ENCODE measurements around the gene DGKI. TPM values are rescaled to one million over a fixed set of nuclear protein-coding genes. Genes with fewer than 3 reads are reported as not detected.

DGKI gene
- total and polyA plus RNA-seq, 3 donors from 2014 or later: 3.2 to 6.6 (median 4.3) TPM

DNA sequence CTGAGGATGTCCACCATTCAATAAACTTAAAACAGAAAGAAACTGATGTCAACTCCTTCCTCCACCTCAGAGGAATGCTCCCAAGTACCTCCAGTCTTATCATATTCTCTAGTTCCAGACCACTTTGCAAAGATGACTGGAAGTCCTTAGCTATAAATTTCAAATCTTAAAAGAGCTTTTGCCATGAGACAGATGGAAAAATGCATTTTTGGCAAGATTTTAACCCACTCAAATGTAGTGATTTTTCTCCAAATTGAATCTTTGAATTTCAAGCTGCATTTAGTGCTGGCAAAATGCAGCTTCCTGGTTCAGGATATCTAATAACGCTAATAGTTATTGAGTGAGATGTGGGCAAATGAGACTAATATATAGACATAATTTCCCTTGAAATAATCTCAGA is 33.2 kb downstream of the DGKI start:
- Histone ChIP-seq H3K4me1 (no peaks in the 10 kb centered on the region), H3K27ac (no peak overlapping the region), H3K4me3 (no peak overlapping the region), H3K27me3 (no peaks in the 10 kb centered on the region), H3K36me3 (ENCODE audit: low read depth, missing control alignments) (no peaks in the 10 kb centered on the region), H3K9me3 (no peaks in the 10 kb centered on the region)
- 86 to 92% methylated on average over 1 of the region's 1 CpG for WGBS, 2 donors
- DNase-seq: no peak
- intact Hi-C loops (cut with DNase I; ENCODE audit: low total_unique reads): no loop called here
- TF ChIP-seq POLR2A (IDR thresholded peaks at IDR 0.05): no peak
- TF ChIP-seq, protein P1, sequence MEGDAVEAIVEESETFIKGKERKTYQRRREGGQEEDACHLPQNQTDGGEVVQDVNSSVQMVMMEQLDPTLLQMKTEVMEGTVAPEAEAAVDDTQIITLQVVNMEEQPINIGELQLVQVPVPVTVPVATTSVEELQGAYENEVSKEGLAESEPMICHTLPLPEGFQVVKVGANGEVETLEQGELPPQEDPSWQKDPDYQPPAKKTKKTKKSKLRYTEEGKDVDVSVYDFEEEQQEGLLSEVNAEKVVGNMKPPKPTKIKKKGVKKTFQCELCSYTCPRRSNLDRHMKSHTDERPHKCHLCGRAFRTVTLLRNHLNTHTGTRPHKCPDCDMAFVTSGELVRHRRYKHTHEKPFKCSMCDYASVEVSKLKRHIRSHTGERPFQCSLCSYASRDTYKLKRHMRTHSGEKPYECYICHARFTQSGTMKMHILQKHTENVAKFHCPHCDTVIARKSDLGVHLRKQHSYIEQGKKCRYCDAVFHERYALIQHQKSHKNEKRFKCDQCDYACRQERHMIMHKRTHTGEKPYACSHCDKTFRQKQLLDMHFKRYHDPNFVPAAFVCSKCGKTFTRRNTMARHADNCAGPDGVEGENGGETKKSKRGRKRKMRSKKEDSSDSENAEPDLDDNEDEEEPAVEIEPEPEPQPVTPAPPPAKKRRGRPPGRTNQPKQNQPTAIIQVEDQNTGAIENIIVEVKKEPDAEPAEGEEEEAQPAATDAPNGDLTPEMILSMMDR (IDR thresholded peaks at IDR 0.05): no peak

DNA sequence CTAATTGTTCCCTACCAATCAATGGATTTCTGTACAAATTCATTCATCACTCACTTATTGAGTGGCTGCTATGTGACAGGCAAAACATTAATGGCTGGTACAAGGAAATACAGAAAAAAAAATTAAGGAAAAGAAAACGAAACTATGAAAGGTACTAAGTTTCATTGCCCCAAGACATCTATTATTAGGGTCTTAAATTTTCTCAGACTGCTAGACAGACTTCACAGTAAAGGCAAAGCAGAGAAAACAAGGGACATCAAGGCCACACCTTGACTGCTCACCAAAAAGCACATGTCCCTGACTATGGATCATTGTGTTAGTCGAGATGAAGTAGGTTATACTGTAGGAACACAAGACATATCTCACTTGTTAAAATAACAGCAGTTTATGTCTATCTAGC is 36.5 kb downstream of the DGKI start:
- no peak for TF ChIP-seq POLR2A (IDR thresholded peaks at IDR 0.05)
- TF ChIP-seq, protein P1 (IDR thresholded peaks at IDR 0.05): no peak
- H3K4me3 ChIP-seq: no peak overlapping the region
- 82 to 83% methylated on average over 2 of the region's 2 CpGs for WGBS, 2 donors
- no peaks in the 10 kb centered on the region for H3K4me1 ChIP-seq
- intact Hi-C loops (cut with DNase I; ENCODE audit: low total_unique reads): no loop called here
- no peaks in the 10 kb centered on the region for H3K27me3 ChIP-seq
- H3K27ac ChIP-seq: no peak overlapping the region
- no peaks in the 10 kb centered on the region for H3K36me3 ChIP-seq (ENCODE audit: low read depth, missing control alignments)
- DNase-seq: no peak
- no peaks in the 10 kb centered on the region for H3K9me3 ChIP-seq

DNA sequence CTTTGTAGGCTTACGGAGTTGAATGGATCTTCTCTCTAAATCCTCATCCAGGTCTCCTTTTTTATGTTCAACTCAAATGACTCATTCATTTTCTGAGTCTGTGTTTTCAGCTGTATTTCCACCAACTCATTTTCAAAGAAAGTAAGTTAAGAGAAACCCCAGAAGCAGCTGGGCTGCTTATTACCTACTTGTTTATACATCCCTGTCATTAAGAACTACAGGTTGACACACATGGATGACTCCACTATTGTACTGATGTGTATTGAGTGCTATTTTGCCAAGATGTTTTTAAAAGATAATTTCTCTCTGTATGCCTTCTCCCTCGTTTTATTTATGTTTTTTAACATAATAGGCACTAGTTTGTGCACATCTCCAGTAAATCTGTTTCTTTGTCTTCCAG is 41.9 kb downstream of the DGKI start:
- intact Hi-C loops (cut with DNase I; ENCODE audit: low total_unique reads): no loop called here
- no peaks in the 10 kb centered on the region for H3K9me3 ChIP-seq
- DNase-seq: no peak
- H3K27me3 ChIP-seq: no peaks in the 10 kb centered on the region
- no peak overlapping the region for H3K27ac ChIP-seq
- H3K4me1 ChIP-seq: no peaks in the 10 kb centered on the region
- H3K36me3 ChIP-seq (ENCODE audit: low read depth, missing control alignments): no peaks in the 10 kb centered on the region
- WGBS, 2 donors: 68 to 85% methylated on average over 2 of the region's 2 CpGs
- no peak overlapping the region for H3K4me3 ChIP-seq
- TF ChIP-seq POLR2A (IDR thresholded peaks at IDR 0.05): no peak
- TF ChIP-seq, protein P1 (IDR thresholded peaks at IDR 0.05): no peak

DNA sequence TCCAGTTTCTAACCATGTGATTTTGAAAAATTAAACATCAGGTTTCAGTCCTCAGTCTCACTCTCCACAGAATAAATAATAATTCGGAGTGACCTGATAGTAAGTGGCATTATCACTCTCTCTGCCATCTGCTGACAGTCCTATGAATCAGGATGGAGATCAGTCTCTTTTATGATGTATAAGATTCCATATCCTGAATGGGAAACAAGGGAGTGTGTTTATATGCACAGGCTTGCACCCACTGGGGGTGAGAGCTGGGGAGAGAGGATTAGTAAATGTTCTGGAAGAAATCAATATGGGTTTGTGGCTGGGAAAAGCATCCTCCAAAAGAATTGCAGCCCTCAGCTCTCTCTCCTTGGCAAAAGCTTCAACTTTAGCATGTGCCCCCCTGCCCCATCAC is 45.3 kb downstream of the DGKI start:
- no peaks in the 10 kb centered on the region for H3K36me3 ChIP-seq (ENCODE audit: low read depth, missing control alignments)
- intact Hi-C loops (cut with DNase I; ENCODE audit: low total_unique reads): no loop called here
- TF ChIP-seq, protein P1 (IDR thresholded peaks at IDR 0.05): no peak
- TF ChIP-seq POLR2A (IDR thresholded peaks at IDR 0.05): no peak
- H3K4me3 ChIP-seq: no peak overlapping the region
- no peak for DNase-seq
- 86 to 89% methylated on average over 1 of the region's 1 CpG for WGBS, 2 donors
- H3K9me3 ChIP-seq: no peaks in the 10 kb centered on the region
- H3K27ac ChIP-seq: no peak overlapping the region
- no peaks in the 10 kb centered on the region for H3K27me3 ChIP-seq
- H3K4me1 ChIP-seq: no peaks in the 10 kb centered on the region

DNA sequence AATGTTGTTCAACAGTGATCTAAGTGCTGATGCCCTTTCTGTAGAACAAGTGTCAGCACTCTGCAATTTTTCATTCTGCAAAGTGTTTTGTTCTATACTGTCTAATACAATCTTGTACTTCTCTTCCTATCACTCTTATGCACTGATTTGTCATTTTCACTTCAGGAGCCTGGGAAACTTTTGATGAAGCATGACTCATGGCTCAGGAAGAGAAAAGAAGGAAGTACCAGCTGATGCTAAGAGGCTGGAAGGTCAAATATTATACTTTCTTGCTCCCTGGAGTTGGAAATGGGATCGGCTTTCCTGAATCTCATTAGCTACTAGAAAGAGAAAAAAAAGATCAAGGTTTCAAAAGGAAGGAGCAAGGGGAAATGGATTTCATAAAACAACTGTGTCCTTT is 45.8 kb downstream of the DGKI start:
- no peak for DNase-seq
- no peaks in the 10 kb centered on the region for H3K27me3 ChIP-seq
- intact Hi-C loops (cut with DNase I; ENCODE audit: low total_unique reads): no loop called here
- TF ChIP-seq POLR2A (IDR thresholded peaks at IDR 0.05): no peak
- TF ChIP-seq, protein P1 (IDR thresholded peaks at IDR 0.05): no peak
- no peaks in the 10 kb centered on the region for H3K4me1 ChIP-seq
- H3K4me3 ChIP-seq: no peak overlapping the region
- 76 to 86% methylated on average over 1 of the region's 1 CpG for WGBS, 2 donors
- no peak overlapping the region for H3K27ac ChIP-seq
- no peaks in the 10 kb centered on the region for H3K36me3 ChIP-seq (ENCODE audit: low read depth, missing control alignments)
- no peaks in the 10 kb centered on the region for H3K9me3 ChIP-seq
